Measurements from ENCODE around the gene THAP11.

THAP11 gene

DNA sequence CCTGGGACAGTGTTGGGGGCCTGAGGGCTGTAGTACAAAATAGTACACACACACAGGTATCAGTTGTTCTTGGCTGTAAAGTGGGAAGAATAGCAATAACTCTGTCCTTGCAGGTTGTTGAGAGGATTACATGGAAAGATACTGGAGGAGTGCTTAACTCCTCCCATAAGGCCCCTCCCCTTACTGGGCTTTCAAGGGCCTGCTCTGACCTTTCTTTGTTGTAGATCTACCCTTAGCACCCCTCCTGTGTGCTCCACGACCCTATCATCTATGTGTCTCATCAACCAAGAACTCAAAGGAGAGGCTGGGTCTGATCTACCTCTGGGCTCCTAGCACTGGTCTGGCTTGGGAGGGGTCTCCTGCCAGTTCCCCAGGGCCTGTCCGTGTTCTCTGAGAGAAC, 22.5 kb downstream of the THAP11 start:
- no peak for DNase-seq

DNA sequence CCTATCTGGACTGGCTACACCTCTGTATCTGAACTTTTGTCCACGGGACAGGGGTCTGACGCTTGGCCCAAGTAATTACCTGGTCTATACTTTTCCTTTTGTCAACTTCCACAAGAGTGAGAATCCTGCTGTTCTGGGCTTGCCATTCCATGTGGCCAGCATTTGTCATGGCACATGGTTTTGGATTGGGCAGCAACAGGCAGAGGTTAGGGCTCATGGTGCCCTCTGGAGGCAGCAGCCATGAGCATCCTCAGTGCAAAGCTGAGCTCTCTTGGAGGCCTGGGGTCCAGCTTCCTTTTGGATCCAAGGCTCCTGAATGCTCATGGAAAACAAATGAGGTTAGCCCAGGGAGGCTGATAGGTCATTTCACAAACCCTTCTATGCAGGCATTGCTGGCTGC, 23.2 kb downstream of the THAP11 start:
- no peak for DNase-seq

DNA sequence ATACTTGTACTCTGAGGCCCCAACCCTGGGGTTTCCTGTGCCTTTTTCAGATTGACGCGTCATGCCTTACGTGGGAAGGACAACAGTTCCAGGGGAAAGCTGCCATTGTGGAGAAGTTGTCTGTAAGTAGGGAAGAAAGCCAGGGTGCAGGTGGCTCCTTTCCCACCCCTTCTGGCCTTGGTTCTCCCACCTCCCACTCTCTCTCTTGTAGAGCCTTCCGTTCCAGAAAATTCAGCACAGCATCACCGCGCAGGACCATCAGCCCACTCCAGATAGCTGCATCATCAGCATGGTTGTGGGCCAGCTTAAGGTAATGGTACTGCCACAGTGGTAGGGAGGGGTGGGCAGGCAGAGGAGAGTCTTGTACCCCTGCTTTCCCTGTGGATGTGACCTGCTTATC, 26.2 kb downstream of the THAP11 start:
- DNase-seq: no peak

DNA sequence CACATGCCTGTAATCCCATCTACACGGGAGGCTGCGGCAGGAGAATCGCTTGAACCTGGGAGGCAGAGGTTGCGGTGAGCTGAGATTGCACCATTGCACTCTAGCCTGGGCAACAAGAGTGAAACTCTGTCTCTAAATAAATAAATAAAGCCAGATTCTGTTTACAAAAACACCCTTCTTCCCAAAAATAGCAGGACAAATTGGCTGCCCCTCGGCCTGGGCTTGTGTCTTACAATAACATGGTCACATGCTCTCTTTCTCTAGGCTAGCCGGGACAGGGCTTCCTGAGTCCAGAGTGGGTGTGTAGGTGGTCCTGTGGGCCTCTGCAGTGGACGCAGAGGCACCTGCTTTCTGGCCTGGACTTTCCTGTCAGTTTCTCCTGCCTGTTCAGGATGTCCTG, 27.5 kb downstream of the THAP11 start:
- DNase-seq: no peak

DNA sequence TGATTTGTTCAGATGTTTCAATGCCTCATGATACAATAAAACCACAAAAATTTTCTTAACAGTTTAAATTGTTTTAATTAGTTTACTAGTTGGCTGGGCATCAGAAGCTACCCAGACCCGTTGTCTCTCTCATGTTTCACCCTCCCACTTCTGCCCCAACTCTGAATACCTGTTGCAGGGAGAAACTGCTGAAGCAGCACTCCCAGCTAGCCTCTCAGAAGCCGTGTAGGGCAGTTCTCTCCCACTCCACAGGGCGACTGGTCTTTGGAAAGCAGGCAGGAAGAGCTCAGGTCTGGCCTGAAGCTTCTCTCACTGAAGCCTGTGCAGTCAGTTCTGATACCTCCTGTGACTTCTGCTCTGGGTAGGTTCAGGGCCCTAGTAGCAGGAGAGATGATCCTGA, 29.1 kb downstream of the THAP11 start:
- no peak for DNase-seq

DNA sequence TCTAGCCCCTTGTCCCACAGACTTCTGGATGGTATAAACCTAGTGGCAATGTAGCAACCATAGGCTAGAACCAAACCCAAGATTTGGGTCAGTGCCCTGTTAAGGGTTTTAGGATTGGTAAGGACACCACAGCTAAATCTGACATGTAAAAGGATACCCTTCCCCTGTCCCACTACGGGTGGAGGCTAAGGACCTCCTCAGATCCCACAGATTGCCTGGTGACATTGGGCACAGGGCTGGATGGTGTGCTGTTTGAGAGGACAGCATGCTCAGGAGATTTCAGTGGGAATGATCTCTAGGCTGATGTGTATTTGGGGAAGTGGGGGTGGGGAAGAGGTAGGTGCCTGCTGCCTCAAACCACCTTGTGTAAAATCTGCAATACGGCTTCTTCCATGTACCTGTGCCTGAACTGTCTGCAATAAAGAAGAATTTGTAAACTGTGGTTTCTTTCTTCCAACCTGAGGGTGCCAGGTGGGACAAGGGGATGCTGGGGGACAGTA, 30.1 kb downstream of the THAP11 start:
- DNase-seq: no peak

DNA sequence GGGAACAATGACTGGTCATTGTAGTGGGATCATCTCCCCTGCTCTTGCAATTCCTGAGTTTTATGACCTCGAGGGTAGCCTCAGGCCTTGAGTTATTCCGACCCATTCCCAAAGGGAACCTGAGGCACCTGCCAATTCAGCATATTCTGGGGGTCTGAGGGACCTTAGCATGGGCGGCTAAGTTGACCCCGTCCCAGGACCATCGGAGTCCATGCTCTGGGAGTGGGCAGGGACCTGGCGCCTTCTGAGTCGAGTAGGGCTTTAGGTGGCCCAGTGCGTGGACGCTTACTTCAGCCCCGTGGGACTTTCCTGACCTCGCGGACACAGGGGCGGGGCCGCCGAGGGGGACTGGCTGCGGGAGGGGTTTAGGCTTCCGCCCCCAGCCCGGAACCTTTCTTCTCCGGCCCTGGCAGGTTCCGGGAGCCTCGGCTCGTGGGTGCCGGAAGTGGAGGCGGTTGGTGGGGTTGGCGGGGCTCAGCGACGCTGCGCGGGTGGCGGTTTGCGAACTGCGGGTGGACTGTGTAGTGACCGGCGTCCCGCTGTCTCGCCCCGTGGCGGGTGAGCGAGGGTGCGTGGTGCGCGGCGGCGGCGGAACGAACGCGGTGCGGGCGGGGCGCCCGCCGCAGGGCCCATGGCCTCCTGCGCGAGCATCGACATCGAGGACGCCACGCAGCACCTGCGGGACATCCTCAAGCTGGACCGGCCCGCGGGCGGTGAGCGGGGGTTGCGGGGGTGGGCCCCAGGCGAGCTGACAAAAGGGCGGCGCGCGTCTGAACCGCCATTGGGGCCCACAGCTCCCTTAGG, 30.7 kb downstream of the THAP11 start, which contains the start of gene EDC4:
Gene EDC4, plus strand, starts transcription at position 422 of the 804 bp plus-strand sequence. Its CDS starts 210 bp downstream, at position 632.
- no peak for DNase-seq

DNA sequence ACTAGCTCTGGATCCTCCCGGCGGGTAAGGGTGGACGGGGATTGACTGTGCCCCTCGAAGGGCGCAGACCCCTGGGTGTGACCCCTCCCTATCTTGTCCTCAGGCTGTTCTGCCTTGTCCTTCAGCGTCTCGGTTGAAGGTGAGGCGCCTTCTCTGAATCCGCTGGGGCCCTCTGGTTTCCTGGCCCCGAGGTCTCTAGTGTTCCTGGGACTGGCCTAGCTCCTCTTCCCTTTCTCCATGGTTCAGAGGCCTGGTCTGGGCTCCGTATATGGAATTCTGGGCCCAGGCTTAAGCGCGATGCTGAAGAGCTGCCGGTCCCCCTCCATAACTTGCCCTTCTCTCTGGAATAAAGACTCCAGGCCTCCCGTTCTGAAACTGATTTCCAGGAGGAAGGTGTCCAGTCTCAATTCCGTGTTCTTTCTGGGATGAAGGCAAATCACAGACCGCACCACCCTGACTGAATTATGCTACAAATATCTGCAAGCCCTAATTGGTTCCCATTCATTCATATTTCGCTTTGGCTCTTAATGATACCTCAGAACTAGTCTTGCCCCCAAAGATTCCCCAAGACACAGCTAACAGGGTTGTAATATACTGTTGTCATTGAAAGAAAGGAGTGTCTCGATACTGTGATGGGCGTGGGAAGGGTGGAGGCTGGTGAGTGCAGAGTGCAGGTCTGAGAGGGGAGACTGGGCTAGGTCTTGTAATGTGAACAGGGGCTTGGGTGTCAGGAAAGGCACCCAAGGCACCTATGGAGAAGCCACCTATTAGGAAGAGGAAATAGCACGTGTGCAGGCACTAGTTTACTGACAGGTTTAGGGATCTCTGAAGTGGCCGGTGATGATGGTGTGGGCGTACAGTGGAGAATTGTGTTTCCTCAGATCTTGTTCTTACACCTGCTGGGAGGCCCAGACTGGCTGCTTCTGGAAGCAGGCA, 31.6 kb downstream of the THAP11 start:
- DNase-seq: no peak

DNA sequence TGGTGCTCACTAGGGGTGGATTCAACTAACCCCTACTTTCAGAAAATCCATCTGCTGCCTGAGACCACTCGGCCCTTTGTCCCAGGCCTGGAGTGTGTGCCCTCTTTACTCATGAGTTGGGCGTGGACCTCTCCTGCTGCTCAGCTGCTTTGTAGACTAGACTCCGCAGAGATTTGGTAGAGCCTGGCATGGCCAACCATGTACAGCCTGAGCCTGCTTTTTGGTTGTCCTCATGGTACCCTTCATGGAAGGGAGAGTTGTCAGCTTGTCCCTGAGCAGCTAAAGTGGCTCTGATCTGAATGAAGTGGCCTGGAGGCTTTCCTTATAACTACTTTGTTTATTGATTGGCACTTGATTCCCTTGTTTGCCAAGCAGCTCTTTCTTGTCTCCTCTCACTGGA, 32.3 kb downstream of the THAP11 start:
- DNase-seq: no peak

DNA sequence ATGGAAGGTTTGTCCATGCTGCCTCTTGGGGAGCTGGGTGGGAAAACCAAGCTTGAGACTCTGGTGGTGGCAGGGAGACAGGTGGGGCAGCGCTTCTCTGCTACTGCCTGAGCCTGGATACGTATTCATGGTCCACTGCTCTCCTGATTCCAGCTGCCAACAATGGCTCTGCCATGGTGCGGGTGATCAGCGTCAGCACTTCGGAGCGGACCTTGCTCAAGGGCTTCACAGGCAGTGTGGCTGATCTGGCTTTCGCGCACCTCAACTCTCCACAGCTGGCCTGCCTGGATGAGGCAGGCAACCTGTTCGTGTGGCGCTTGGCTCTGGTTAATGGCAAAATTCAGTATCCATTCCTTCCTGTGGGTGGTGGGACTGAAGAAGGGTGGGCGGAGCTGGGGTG, 34.9 kb downstream of the THAP11 start:
- no peak for DNase-seq

DNA sequence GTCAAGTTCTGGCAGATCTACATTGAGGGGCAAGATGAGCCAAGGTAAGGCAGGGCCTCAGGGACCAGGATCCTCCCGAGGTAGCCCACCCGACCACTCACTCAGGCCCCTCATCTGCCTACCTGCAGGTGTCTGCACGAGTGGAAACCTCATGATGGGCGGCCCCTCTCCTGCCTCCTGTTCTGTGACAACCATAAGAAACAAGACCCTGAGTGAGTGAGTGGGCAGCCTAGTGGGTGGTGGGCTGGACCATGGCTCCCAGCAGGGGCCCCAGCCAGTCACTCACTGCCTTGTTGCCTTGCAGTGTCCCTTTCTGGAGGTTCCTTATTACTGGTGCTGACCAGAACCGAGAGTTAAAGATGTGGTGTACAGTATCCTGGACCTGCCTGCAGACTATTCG, 36.1 kb downstream of the THAP11 start:
- no peak for DNase-seq

DNA sequence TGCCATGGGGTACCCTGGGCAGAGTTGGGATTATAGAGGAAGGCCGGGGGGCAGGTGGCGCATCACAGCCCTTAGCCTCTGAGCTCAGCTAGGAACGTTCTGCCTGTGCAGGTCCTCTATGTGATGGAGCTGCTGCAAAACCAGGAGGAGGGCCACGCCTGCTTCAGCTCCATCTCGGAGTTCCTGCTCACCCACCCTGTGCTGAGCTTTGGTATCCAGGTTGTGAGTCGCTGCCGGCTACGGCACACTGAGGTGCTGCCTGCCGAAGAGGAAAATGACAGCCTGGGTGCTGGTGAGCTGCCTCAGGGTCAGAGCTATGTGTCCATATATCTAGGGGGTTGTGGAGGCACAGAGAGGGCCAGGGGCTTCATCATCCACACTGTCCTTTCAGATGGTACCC, 36.7 kb downstream of the THAP11 start:
- DNase-seq: no peak

DNA sequence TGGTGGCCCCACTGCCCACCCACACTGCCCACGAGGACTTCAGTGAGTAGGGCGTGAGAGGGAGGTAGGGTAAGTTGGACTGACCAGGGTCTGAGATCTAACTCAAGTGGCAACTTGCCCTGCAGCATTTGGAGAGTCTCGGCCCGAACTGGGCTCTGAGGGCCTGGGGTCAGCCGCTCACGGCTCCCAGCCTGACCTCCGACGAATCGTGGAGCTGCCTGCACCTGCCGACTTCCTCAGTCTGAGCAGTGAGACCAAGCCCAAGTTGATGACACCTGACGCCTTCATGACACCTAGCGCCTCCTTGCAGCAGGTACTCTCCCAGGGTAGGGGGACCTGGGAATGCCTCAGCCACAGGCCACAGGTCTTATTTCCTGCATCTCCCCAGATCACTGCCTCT, 37.3 kb downstream of the THAP11 start:
- no peak for DNase-seq

DNA sequence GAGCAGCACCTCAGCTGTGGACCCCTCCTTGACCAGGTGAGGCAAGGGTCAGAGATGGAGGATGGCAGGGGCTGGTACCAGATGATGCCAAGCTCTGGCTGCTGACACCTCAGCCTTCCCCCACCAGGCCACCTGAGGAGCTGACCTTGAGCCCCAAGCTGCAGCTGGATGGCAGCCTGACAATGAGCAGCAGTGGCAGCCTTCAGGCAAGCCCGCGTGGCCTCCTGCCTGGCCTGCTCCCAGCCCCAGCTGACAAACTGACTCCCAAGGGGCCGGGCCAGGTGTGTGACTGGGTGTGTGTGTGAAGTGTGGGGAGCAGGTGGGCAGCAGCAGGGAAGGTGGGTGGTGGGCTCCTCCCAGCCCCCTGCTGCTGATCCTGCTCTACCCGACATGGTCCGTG, 37.8 kb downstream of the THAP11 start:
- no peak for DNase-seq

DNA sequence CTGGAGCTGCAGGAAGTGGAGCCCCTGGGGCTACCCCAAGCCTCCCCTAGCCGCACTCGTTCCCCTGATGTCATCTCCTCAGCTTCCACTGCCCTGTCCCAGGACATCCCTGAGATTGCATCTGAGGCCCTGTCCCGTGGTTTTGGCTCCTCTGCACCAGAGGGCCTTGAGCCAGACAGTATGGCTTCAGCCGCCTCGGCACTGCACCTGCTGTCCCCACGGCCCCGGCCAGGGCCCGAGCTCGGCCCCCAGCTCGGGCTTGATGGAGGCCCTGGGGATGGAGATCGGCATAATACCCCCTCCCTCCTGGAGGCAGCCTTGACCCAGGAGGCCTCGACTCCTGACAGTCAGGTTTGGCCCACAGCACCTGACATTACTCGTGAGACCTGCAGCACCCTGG, 38.5 kb downstream of the THAP11 start:
- no peak for DNase-seq

DNA sequence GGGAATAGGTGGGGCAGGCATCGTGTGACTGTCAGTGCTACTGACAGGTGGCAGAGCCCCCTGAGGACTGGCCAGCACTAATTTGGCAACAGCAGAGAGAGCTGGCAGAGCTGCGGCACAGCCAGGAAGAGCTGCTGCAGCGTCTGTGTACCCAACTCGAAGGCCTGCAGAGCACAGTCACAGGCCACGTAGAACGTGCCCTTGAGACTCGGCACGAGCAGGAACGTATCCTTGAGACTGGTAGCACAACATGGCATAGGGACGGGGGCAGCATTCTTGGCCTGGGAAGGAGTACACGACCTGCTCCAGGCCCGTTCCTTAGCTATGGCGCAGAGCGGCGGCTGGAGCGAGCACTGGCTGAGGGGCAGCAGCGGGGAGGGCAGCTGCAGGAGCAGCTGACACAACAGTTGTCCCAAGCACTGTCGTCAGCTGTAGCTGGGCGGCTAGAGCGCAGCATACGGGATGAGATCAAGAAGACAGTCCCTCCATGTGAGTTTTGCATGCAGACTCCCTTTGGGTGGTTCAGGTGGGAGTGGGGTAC, 39.6 kb downstream of the THAP11 start:
- no peak for DNase-seq

DNA sequence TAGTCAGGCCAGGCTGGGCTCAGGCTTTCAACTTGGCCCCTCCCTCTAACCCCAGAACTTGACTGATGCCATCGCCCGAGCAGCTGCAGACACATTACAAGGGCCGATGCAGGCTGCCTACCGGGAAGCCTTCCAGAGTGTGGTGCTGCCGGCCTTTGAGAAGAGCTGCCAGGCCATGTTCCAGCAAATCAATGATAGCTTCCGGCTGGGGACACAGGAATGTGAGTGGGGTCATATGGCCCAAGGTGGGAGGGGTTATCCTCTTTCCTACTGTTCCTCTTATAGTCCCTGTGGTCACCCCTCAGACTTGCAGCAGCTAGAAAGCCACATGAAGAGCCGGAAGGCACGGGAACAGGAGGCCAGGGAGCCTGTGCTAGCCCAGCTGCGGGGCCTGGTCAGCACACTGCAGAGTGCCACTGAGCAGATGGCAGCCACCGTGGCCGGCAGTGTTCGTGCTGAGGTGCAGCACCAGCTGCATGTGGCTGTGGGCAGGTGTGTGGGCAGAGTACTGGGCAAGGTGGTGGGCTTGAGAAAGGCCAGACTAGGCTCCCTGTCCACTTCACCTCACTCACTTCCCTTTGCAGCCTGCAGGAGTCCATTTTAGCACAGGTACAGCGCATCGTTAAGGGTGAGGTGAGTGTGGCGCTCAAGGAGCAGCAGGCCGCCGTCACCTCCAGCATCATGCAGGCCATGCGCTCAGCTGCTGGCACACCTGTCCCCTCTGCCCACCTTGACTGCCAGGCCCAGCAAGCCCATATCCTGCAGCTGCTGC, 40.4 kb downstream of the THAP11 start:
- DNase-seq: no peak

DNA sequence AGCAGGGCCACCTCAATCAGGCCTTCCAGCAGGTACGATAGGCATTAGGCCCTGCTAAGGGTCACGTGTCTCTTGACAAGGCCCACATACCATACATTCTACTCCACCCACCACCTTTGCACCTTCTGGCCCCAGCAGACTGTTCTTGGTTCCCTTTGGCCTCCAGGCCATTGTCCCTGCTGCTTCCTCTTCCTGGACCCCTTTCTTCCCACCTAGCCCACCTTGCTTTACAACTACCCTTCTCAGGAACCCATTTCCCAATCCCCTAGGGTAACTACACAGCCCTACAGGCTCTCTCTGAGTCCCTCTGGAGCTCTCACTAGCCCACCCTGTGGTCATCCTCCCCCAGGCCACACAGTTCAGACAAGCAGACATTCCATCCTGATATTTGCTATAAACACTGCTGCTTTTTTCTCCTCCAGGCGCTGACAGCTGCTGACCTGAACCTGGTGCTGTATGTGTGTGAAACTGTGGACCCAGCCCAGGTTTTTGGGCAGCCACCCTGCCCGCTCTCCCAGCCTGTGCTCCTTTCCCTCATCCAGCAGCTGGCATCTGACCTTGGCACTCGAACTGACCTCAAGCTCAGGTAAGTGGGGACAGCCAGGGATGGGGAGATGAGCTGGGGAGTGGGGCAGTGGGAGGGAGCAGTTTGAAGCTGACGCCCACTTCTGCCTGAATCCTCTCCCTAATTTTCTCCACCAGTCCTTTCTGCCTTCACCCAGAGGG, 41.2 kb downstream of the THAP11 start:
- DNase-seq: no peak

DNA sequence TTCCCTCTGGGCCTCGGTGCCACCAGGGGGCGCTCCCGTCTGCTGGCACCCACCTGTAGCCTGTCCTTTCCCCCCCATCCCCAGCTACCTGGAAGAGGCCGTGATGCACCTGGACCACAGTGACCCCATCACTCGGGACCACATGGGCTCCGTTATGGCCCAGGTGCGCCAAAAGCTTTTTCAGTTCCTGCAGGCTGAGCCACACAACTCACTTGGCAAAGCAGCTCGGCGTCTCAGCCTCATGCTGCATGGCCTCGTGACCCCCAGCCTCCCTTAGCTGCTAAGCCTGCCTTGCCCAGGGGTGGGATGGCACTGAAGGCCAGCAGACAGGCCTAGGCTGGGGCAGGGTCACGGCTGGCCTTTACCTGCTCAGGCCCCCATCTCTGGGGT, 41.7 kb downstream of the THAP11 start:
- DNase-seq: no peak

DNA sequence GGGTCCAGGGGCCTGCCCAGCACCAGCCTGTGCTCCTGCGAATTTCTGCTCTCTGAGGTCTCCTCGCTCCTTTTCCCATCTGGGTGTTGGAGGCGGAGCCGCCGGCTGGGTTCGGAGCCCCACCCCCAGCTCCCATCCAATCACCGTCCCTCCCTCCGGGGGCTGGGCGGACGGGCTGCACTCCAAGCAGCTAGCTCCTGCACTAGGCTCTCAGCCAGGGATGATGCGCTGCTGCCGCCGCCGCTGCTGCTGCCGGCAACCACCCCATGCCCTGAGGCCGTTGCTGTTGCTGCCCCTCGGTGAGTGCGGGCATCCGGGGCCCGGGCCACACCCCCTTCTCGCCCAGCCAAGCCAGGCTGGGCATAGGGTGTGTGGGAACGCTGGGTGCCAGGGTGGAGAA, 42.6 kb downstream of the THAP11 start, which contains the start of gene NRN1L:
Gene NRN1L, plus strand, starts transcription at position 202 of the 400 bp plus-strand sequence. Its CDS starts 19 bp downstream, at position 221.
- no peak for DNase-seq

DNA sequence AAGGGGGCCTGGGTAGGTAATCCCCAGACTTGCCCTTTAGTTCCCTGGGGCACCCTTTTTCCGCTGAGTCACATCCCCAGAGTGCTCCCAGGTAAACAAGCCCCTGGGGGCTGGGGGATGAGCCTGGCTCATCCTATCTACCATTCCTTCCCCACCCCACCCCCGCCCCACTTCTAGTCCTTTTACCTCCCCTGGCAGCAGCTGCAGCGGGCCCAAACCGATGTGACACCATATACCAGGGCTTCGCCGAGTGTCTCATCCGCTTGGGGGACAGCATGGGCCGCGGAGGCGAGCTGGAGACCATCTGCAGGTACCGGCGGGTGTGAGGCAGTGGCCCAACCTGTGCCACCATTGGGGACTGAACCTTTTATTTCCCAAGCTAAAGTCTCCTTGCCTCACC, 43.4 kb downstream of the THAP11 start:
- DNase-seq: no peak

DNA sequence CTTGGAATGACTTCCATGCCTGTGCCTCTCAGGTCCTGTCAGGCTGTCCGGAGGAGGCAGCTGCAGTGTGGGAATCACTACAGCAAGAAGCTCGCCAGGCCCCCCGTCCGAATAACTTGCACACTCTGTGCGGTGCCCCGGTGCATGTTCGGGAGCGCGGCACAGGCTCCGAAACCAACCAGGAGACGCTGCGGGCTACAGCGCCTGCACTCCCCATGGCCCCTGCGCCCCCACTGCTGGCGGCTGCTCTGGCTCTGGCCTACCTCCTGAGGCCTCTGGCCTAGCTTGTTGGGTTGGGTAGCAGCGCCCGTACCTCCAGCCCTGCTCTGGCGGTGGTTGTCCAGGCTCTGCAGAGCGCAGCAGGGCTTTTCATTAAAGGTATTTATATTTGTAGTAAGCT, 43.9 kb downstream of the THAP11 start:
- DNase-seq: no peak

Data from NCI-H526 treated with DMSO at 0.1 percent for 48 hours (cell line).